Spleen (tissue), 11 donors: ENCODE results near the gene GSTP1. TPM values are rescaled to one million over a fixed set of nuclear protein-coding genes. Genes with fewer than 3 reads are reported as not detected.

Source experiments
- DNase-seq: peaks from one replicate; pipeline ENCODE4 v3.0.0-alpha.2; 2020
- H3K27ac ChIP-seq, 8 donors: fragments of 200-600 bp; sonication (generic) in 7 of 8; 1 replicate in 4 of 8; 2 replicates in 4 of 8; pipeline versions ENCODE4 v1.5.0 to v1.8.0; 2016 to 2021; ENCODE audit warnings: inconsistent platforms in 4 of 8, mild to moderate bottlenecking in 4 of 8, moderate library complexity in 1 of 8
- H3K27me3 ChIP-seq, 7 donors: fragments of 200-600 bp; sonication (generic) in 6 of 7; replicated peaks in 1 of 7; 1 replicate in 4 of 7; 2 replicates in 3 of 7; pipeline versions ENCODE4 v1.5.0 to v1.8.0; 2016 to 2021; ENCODE audit warnings: inconsistent platforms in 3 of 7, mild to moderate bottlenecking in 1 of 7
- H3K36me3 ChIP-seq, 6 donors: fragments of 200-600 bp; sonication (generic) in 5 of 6; 1 replicate in 4 of 6; 2 replicates in 2 of 6; pipeline versions ENCODE4 v1.5.0 to v1.8.0; 2016 to 2021; ENCODE audit warnings: inconsistent platforms in 2 of 6
- H3K4me1 ChIP-seq, 6 donors: fragments of 200-600 bp; sonication (generic) in 5 of 6; 1 replicate in 3 of 6; 2 replicates in 3 of 6; pipeline versions ENCODE4 v1.5.0 to v1.8.0; 2016 to 2021; ENCODE audit warnings: inconsistent platforms in 3 of 6
- H3K4me3 ChIP-seq, 8 donors: fragments of 200-600 bp; sonication (generic) in 7 of 8; 1 replicate in 4 of 8; 2 replicates in 4 of 8; pipeline versions ENCODE4 v1.5.0 to v1.8.0; 2016 to 2021; ENCODE audit warnings: inconsistent platforms in 4 of 8, mild to moderate bottlenecking in 4 of 8, moderate library complexity in 2 of 8
- H3K9me3 ChIP-seq, 8 donors: fragments of 200-600 bp; sonication (generic) in 7 of 8; 1 replicate in 4 of 8; 2 replicates in 4 of 8; pipeline versions ENCODE4 v1.5.0 to v1.8.0; 2016 to 2021; ENCODE audit warnings: inconsistent platforms in 4 of 8
- CTCF ChIP-seq, 11 experiments: fragments of 200-600 bp in 7 of 11; fragments of 450-650 bp in 4 of 11; sonication (generic) in 4 of 11; IDR thresholded peaks in 8 of 11; conservative IDR thresholded peaks in 3 of 11; 1 replicate in 7 of 11; 2 replicates in 4 of 11; pipeline versions ENCODE4 v1.4.0 to v1.8.0; 2016 to 2021; ENCODE audit warnings: antibody characterized with exemption in 11 of 11, inconsistent platforms in 4 of 11, mild to moderate bottlenecking in 1 of 11
- POLR2A ChIP-seq, 3 donors: fragments of 450-650 bp; IDR thresholded peaks; one replicate each; pipeline ENCODE4 v1.5.1; 2017; ENCODE audit warnings: antibody characterized with exemption in 3 of 3, mild to moderate bottlenecking in 1 of 3
- POLR2AphosphoS5 ChIP-seq, 3 donors: sonication (generic); formaldehyde crosslinking; IDR thresholded peaks; one replicate each; pipeline ENCODE4 v1.5.1; 2017; ENCODE audit warnings: antibody characterized with exemption in 3 of 3
- WGBS, 5 donors: extraction: QIAGEN DNeasy Blood & Tissue Kit in 3 of 5; methylation state at CpG; one replicate each; pipeline versions ENCODE4 v1.1.5 to v1.1.7; 2013 to 2018; 5-methylcytosine and 5-hydroxymethylcytosine counted together
- intact Hi-C: fragments of 100-400 bp; cut with DNase I; formaldehyde crosslinking; loops from one replicate; pipeline ENCODE4 v1.15.0; 2023; ENCODE audit warnings: low total_unique reads
- polyA plus RNA-seq, 3 donors: library from polyadenylated mRNA; stranded (reverse); fragments of 200-250 nt; gene quantifications; one replicate each; pipeline ENCODE4 v1.2.1, GENCODE V29; 2013
- total RNA-seq, 7 donors: library from RNA; depleted of rRNA in 3 of 7; stranded (reverse); fragments of >200 nt in 3 of 7; fragmentation: NEBNext Ultra II Directional in 4 of 7; extraction: Animal tissue kit (Norgen Biotek cat#: 25700) in 4 of 7; gene quantifications; one replicate each; pipeline versions ENCODE4 v1.1.0 to v1.2.1, GENCODE V29; 2016 to 2021
- donor health status: healthy with polysubstance abuse.
- donor health status: DM: no; HTN: no; CAD: no; lungs with moderate emphysema.
- donor health status: DM: no; HTN: no; CAD: no.
- donor health status: Bipolar disorder and iron deficiency.
- donor health status: healthy.
- donor health status: DM: no; HTN: no; CAD: no.
- donor health status: DM: yes; HTN: yes; CAD: no.

Gene GSTP1
- total and polyA plus RNA-seq, 10 donors = 211 to 399 (median 296) TPM

DNA sequence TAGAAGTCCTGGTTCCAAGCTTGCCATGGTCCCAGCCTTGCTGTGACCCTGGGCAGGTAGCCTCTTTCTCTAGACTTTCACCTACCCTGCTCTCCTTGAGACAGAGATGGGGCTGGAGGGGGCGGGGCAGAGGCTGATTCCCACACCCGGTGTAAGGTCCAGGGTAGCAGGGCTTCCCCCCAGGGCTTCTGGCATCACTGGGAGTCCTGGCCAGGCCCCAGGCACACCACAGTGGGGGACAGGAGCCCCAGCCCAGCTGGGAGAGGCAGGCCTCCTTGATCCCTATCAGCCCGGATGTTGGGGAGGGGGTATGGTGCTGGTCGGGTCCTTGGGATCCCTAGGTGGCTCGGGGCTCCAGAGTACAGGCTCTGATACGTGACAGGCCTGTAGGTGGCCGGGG is 47.8 kb downstream of the GSTP1 start:
- Histone ChIP-seq H3K9me3 (no peaks in the 10 kb centered on the region), H3K4me3 (peak overlapping the region in 1 of 8 donors; percentile 77), H3K27me3 (no peaks in the 10 kb centered on the region), H3K4me1 (peaks cover 7 to 25% (median 20%) of the 10 kb centered on the region in 6 donors), H3K27ac (peak overlapping the region in 3 of 8 donors; percentile 93 to 94 (median 93)), H3K36me3 (no peaks in the 10 kb centered on the region)
- no peak for TF ChIP-seq CTCF (IDR thresholded peaks at IDR 0.05 in 8 of 11, conservative IDR thresholded peaks at IDR 0.05 in 3 of 11)
- TF ChIP-seq POLR2A (IDR thresholded peaks at IDR 0.05) = no peak
- intact Hi-C loops = no loop called here
- DNase-seq = peak; percentile 85
- 81 to 97% (median 83%) methylated on average over 4 to 7 of the region's 7 CpGs for WGBS, 5 donors

DNA sequence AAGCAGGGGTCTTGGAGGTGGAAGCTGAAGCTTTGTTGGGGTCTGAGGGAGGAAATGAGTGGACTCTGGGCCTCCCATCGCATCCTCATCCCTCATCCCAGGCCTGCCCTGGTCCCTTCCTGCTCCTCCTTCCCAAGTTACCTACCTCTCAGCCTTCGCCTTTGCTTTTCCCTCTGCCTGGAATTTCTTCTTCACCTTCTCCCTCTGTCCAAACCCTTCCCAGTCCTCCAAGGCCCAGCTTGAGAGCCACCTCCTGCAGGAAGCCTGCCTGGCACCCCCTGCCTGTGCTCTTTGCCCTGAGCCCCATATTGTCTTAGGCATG is 48.2 kb downstream of the GSTP1 start:
- TF ChIP-seq CTCF (IDR thresholded peaks at IDR 0.05 in 8 of 11, conservative IDR thresholded peaks at IDR 0.05 in 3 of 11) = no peak
- TF ChIP-seq POLR2AphosphoS5 (IDR thresholded peaks at IDR 0.05) = no peak
- no peak for TF ChIP-seq POLR2A (IDR thresholded peaks at IDR 0.05)
- no peak overlapping the region for H3K27ac ChIP-seq
- H3K9me3 ChIP-seq = no peaks in the 10 kb centered on the region
- H3K36me3 ChIP-seq = no peaks in the 10 kb centered on the region
- H3K27me3 ChIP-seq = no peaks in the 10 kb centered on the region
- peaks cover 7 to 25% (median 20%) of the 10 kb centered on the region in 6 donors for H3K4me1 ChIP-seq
- H3K4me3 ChIP-seq = no peak overlapping the region
- intact Hi-C loops = no loop called here
- WGBS, 5 donors = 85 to 100% (median 95%) methylated on average over 2 of the region's 2 CpGs
- DNase-seq = no peak

- Histone ChIP-seq H3K27ac (no peak overlapping the region), H3K4me1 (peaks cover 7 to 25% (median 20%) of the 10 kb centered on the region in 6 donors), H3K36me3 (no peaks in the 10 kb centered on the region), H3K27me3 (no peaks in the 10 kb centered on the region), H3K4me3 (no peak overlapping the region), H3K9me3 (no peaks in the 10 kb centered on the region)
- no peak for TF ChIP-seq POLR2AphosphoS5 (IDR thresholded peaks at IDR 0.05)
- TF ChIP-seq CTCF (IDR thresholded peaks at IDR 0.05 in 8 of 11, conservative IDR thresholded peaks at IDR 0.05 in 3 of 11) = no peak
- no peak for TF ChIP-seq POLR2A (IDR thresholded peaks at IDR 0.05)
- intact Hi-C loops = no loop called here
- DNase-seq = peak; percentile 76
- WGBS, 5 donors = 72 to 83% (median 82%) methylated on average over 9 to 12 of the region's 12 CpGs
Observed at GRCh38 chr11:67632175-67632981, 48.8 kb downstream of the GSTP1 start.

- DNase-seq = no peak
Observed at GRCh38 chr11:67632982-67633755, 49.6 kb downstream of the GSTP1 start.

More at GRCh38 chr11:67632982-67633755, 49.6 kb downstream of the GSTP1 start:
- intact Hi-C loops = no loop called here
- Histone ChIP-seq H3K27ac (no peak overlapping the region), H3K36me3 (no peaks in the 10 kb centered on the region), H3K4me1 (peaks cover 7 to 25% (median 20%) of the 10 kb centered on the region in 6 donors), H3K9me3 (no peaks in the 10 kb centered on the region), H3K4me3 (no peak overlapping the region), H3K27me3 (no peaks in the 10 kb centered on the region)
- TF ChIP-seq CTCF (IDR thresholded peaks at IDR 0.05 in 8 of 11, conservative IDR thresholded peaks at IDR 0.05 in 3 of 11) = no peak
- no peak for TF ChIP-seq POLR2A (IDR thresholded peaks at IDR 0.05)
- no peak for TF ChIP-seq POLR2AphosphoS5 (IDR thresholded peaks at IDR 0.05)
- WGBS, 5 donors = 89 to 94% (median 92%) methylated on average over 30 of the region's 30 CpGs
